H9 (cell line): Measurements from ENCODE around the gene TSPAN3. TPM values are rescaled to one million over a fixed set of nuclear protein-coding genes. Genes with fewer than 3 reads are reported as not detected.

Experiments used
- DNase-seq: peaks from one replicate; pipeline ENCODE4 v3.0.0-alpha.2; 2017
- H2AFZ ChIP-seq: one replicate; pipeline ENCODE4 v1.6.1; 2013; ENCODE audit warnings: mild to moderate bottlenecking, low read length, control low read depth, moderate library complexity
- H2AK5ac ChIP-seq: 2 replicates; pipeline ENCODE4 v1.6.1; 2013; ENCODE audit warnings: low read length, control low read depth, mixed read lengths; ENCODE audit not compliant: insufficient read length
- H2BK120ac ChIP-seq: one replicate; pipeline ENCODE4 v1.6.1; 2013; ENCODE audit warnings: low read depth, mild to moderate bottlenecking, low read length, control low read depth, inconsistent platforms; ENCODE audit not compliant: poor library complexity, severe bottlenecking
- H2BK12ac ChIP-seq: 2 replicates; pipeline ENCODE4 v1.6.1; 2013; ENCODE audit warnings: low read length, control low read depth, mixed read lengths, low read depth; ENCODE audit not compliant: insufficient read length
- H2BK15ac ChIP-seq: 2 replicates; pipeline ENCODE4 v1.6.1; 2013; ENCODE audit warnings: low read depth, low read length, control low read depth
- H2BK20ac ChIP-seq: one replicate; pipeline ENCODE4 v1.6.1; 2013; ENCODE audit warnings: low read depth, mild to moderate bottlenecking, low read length, control low read depth, inconsistent platforms; ENCODE audit not compliant: poor library complexity, severe bottlenecking
- H2BK5ac ChIP-seq: 2 replicates; pipeline ENCODE4 v1.6.1; 2013; ENCODE audit warnings: low read length, control low read depth, mixed read lengths; ENCODE audit not compliant: insufficient read length
- H3K14ac ChIP-seq: 2 replicates; pipeline ENCODE4 v1.6.1; 2013; ENCODE audit warnings: low read length, control low read depth; ENCODE audit not compliant: insufficient read depth
- H3K18ac ChIP-seq: 2 replicates; pipeline ENCODE4 v1.6.1; 2013; ENCODE audit warnings: low read depth, mild to moderate bottlenecking, mixed read lengths, low read length, control low read depth; ENCODE audit not compliant: insufficient read length
- H3K23ac ChIP-seq: 2 replicates; pipeline ENCODE4 v1.6.1; 2013; ENCODE audit warnings: low read length, control low read depth, mixed read lengths, low read depth; ENCODE audit not compliant: insufficient read length
- H3K23me2 ChIP-seq: 2 replicates; pipeline ENCODE4 v1.6.1; 2013; ENCODE audit warnings: low read depth, mild to moderate bottlenecking, mixed read lengths, low read length, control low read depth; ENCODE audit not compliant: insufficient read length, poor library complexity, severe bottlenecking
- H3K27ac ChIP-seq: 2 replicates; pipeline ENCODE4 v1.5.1; 2013; ENCODE audit warnings: low read length, control low read depth, mixed read lengths, low read depth; ENCODE audit not compliant: insufficient read length
- H3K27me3 ChIP-seq: 2 replicates; pipeline ENCODE4 v1.6.1; 2013; ENCODE audit warnings: low read length, control low read depth, inconsistent platforms; ENCODE audit not compliant: insufficient read depth
- H3K4ac ChIP-seq: 2 replicates; pipeline ENCODE4 v1.6.1; 2013; ENCODE audit warnings: low read depth, mild to moderate bottlenecking, control low read depth, inconsistent platforms, low read length, moderate library complexity
- H3K4me1 ChIP-seq: 2 replicates; pipeline ENCODE4 v1.6.1; 2013; ENCODE audit warnings: low read length, control low read depth, inconsistent platforms; ENCODE audit not compliant: insufficient read depth
- H3K4me2 ChIP-seq: 2 replicates; pipeline ENCODE4 v1.6.1; 2013; ENCODE audit warnings: low read length, control low read depth, mixed read lengths; ENCODE audit not compliant: insufficient read length, insufficient read depth
- H3K56ac ChIP-seq: 2 replicates; pipeline ENCODE4 v1.6.1; 2013; ENCODE audit warnings: low read depth, mild to moderate bottlenecking, mixed read lengths, low read length, control low read depth; ENCODE audit not compliant: insufficient read length
- H3K79me1 ChIP-seq: 2 replicates; pipeline ENCODE4 v1.6.1; 2013; ENCODE audit warnings: low read depth, mild to moderate bottlenecking, moderate library complexity, low read length, control low read depth, inconsistent platforms; ENCODE audit not compliant: insufficient read depth, poor library complexity, severe bottlenecking
- H3K79me2 ChIP-seq: 2 replicates; pipeline ENCODE4 v1.6.1; 2013; ENCODE audit warnings: low read length, control low read depth, inconsistent platforms; ENCODE audit not compliant: insufficient read depth
- H3K9ac ChIP-seq: 2 replicates; pipeline ENCODE4 v1.6.1; 2013; ENCODE audit warnings: low read length, control low read depth, mixed read lengths; ENCODE audit not compliant: insufficient read length; ENCODE audit errors: extremely low read depth
- H3K9me3 ChIP-seq: one replicate; pipeline ENCODE4 v1.6.1; 2013; ENCODE audit warnings: low read depth, low read length, inconsistent platforms; ENCODE audit not compliant: control insufficient read depth
- H3T11ph ChIP-seq: one replicate; pipeline ENCODE4 v1.6.1; 2013; ENCODE audit warnings: mild to moderate bottlenecking, low read length, control low read depth, inconsistent platforms
- H4K20me1 ChIP-seq: one replicate; pipeline ENCODE4 v1.6.1; 2013; ENCODE audit not compliant: control insufficient read depth, insufficient read length, insufficient read depth
- H4K5ac ChIP-seq: 2 replicates; pipeline ENCODE4 v1.6.1; 2013; ENCODE audit warnings: low read depth, mild to moderate bottlenecking, mixed read lengths, low read length, control low read depth; ENCODE audit not compliant: insufficient read length
- H4K8ac ChIP-seq: replicated peaks from 2 replicates; pipeline ENCODE4 v1.6.1; 2013; ENCODE audit warnings: low read length, control low read depth, mixed read lengths, low read depth; ENCODE audit not compliant: insufficient read length
- H4K91ac ChIP-seq: 2 replicates; pipeline ENCODE4 v1.6.1; 2013; ENCODE audit warnings: low read depth, mild to moderate bottlenecking, moderate library complexity, mixed read lengths, low read length, control low read depth; ENCODE audit not compliant: insufficient read length
- H3K27ac Mint-ChIP-seq, 3 experiments: 2 replicates in 2 of 3; 3 replicates in 1 of 3; pipeline ENCODE4 v1.8.0; 2020 to 2021; ENCODE audit warnings: mixed read lengths in 3 of 3, mild to moderate bottlenecking in 1 of 3, moderate library complexity in 1 of 3
- H3K27me3 Mint-ChIP-seq: 2 replicates; pipeline ENCODE4 v1.8.0; 2021; ENCODE audit warnings: low read depth, mild to moderate bottlenecking, moderate library complexity, mixed read lengths
- H3K36me3 Mint-ChIP-seq, 3 experiments: 2 replicates in 2 of 3; 3 replicates in 1 of 3; pipeline ENCODE4 v1.8.0; 2020 to 2021; ENCODE audit warnings: low read depth in 3 of 3, mixed read lengths in 3 of 3; ENCODE audit not compliant: insufficient read depth in 1 of 3
- H3K4me1 Mint-ChIP-seq, 2 experiments: 2 replicates each; pipeline ENCODE4 v1.8.0; 2020; ENCODE audit warnings: mixed read lengths in 2 of 2
- H3K4me3 Mint-ChIP-seq, 2 experiments: 2 replicates in 1 of 2; 3 replicates in 1 of 2; pipeline ENCODE4 v1.8.0; 2020 to 2021; ENCODE audit warnings: mild to moderate bottlenecking in 2 of 2, mixed read lengths in 2 of 2, moderate library complexity in 1 of 2
- H3K9me3 Mint-ChIP-seq, 2 experiments: 2 replicates in 1 of 2; 3 replicates in 1 of 2; pipeline ENCODE4 v1.8.0; 2020; ENCODE audit warnings: mild to moderate bottlenecking in 2 of 2, mixed read lengths in 2 of 2, moderate library complexity in 1 of 2
- WGBS: extraction: QIAGEN DNeasy Blood & Tissue Kit; methylation state at CpG from one replicate; pipeline ENCODE4 v1.1.7; 2013; ENCODE audit warnings: missing lambda C conversion rate, low lambda C conversion rate, mixed read lengths; ENCODE audit not compliant: insufficient read length; ENCODE audit errors: extremely low coverage; 5-methylcytosine and 5-hydroxymethylcytosine counted together
- total RNA-seq: library from RNA; stranded (reverse); gene quantifications from 2 replicates; pipeline ENCODE4 v1.2.1, GENCODE V29; 2021
- TF ChIP-seq, protein P1 (sequence below): fragments of 200-600 bp; sonication (generic); conservative IDR thresholded peaks from 3 replicates; pipeline ENCODE4 v1.8.0; 2021; ENCODE audit warnings: antibody characterized with exemption, mild to moderate bottlenecking

The TSPAN3 gene
- total RNA-seq, 1 experiment from 2014 or later = 117 TPM

GRCh38 chr15:77012117-77012712 is 58.7 kb downstream of the TSPAN3 start:
- no peak overlapping the region for H3K4ac ChIP-seq
- no peak overlapping the region for H2AFZ ChIP-seq
- no CpG with 5 or more reads among the region's 3 CpGs for WGBS
- Mint-ChIP-seq H3K4me1 (0 out of 4 replicates have a peak, but pooled peaks cover 0 to 4% of the 10 kb centered on the region in 2 experiments), H3K36me3 (no peaks in the 10 kb centered on the region), H3K27me3 (no peaks in the 10 kb centered on the region; the same call in 1 of the 2 replicates), H3K4me3 (no peak overlapping the region), H3K9me3 (no peaks in the 10 kb centered on the region), H3K27ac (no peak overlapping the region)
- no peak overlapping the region for H3K23ac ChIP-seq
- no peak overlapping the region for H2BK120ac ChIP-seq
- H3K27me3 ChIP-seq = no peaks in the 10 kb centered on the region
- TF ChIP-seq, protein P1, sequence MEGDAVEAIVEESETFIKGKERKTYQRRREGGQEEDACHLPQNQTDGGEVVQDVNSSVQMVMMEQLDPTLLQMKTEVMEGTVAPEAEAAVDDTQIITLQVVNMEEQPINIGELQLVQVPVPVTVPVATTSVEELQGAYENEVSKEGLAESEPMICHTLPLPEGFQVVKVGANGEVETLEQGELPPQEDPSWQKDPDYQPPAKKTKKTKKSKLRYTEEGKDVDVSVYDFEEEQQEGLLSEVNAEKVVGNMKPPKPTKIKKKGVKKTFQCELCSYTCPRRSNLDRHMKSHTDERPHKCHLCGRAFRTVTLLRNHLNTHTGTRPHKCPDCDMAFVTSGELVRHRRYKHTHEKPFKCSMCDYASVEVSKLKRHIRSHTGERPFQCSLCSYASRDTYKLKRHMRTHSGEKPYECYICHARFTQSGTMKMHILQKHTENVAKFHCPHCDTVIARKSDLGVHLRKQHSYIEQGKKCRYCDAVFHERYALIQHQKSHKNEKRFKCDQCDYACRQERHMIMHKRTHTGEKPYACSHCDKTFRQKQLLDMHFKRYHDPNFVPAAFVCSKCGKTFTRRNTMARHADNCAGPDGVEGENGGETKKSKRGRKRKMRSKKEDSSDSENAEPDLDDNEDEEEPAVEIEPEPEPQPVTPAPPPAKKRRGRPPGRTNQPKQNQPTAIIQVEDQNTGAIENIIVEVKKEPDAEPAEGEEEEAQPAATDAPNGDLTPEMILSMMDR = no peak
- no peaks in the 10 kb centered on the region for H4K20me1 ChIP-seq
- H3K27ac ChIP-seq = no peak overlapping the region
- no peak overlapping the region for H3T11ph ChIP-seq
- no peak overlapping the region for H2AK5ac ChIP-seq
- no peak overlapping the region for H2BK5ac ChIP-seq
- no peaks in the 10 kb centered on the region for H3K79me1 ChIP-seq
- H3K14ac ChIP-seq = no peak overlapping the region
- H4K91ac ChIP-seq = no peak overlapping the region
- no peak overlapping the region for H3K18ac ChIP-seq
- no peaks in the 10 kb centered on the region for H3K79me2 ChIP-seq
- no peak for DNase-seq
- no peak overlapping the region for H3K9ac ChIP-seq
- no peak overlapping the region for H2BK20ac ChIP-seq
- no peak overlapping the region for H3K4me2 ChIP-seq
- H3K9me3 ChIP-seq = no peaks in the 10 kb centered on the region
- no peaks in the 10 kb centered on the region for H3K23me2 ChIP-seq
- no peak overlapping the region for H2BK15ac ChIP-seq
- H4K5ac ChIP-seq = no peak overlapping the region
- H3K4me1 ChIP-seq = no peaks in the 10 kb centered on the region
- H3K56ac ChIP-seq = no peak overlapping the region
- H4K8ac ChIP-seq = no peak overlapping the region
- H2BK12ac ChIP-seq = no peak overlapping the region
